Lower leg skin (tissue), 4 donors: ENCODE results near the gene ACSM6. TPM values are rescaled to one million over a fixed set of nuclear protein-coding genes. Genes with fewer than 3 reads are reported as not detected.

Source experiments
- DNase-seq, 2 donors: peaks; one replicate each; pipeline ENCODE4 v3.0.0-alpha.2; 2019; ENCODE audit warnings: low spot score in 2 of 2
- H3K4me3 ChIP-seq: fragments of 200-600 bp; sonication (generic); 2 replicates; pipeline ENCODE4 v1.5.1; 2017; ENCODE audit warnings: mild to moderate bottlenecking, low read depth; ENCODE audit not compliant: poor library complexity, severe bottlenecking
- CTCF ChIP-seq, 3 donors: fragments of 450-650 bp; IDR thresholded peaks; one replicate each; pipeline ENCODE4 v1.5.1; 2016; ENCODE audit warnings: antibody characterized with exemption in 3 of 3, mild to moderate bottlenecking in 3 of 3, moderate library complexity in 2 of 3
- POLR2A ChIP-seq, 2 donors: fragments of 450-650 bp; IDR thresholded peaks; one replicate each; pipeline ENCODE4 v1.6.1; 2016 to 2017; ENCODE audit warnings: antibody characterized with exemption in 2 of 2, mild to moderate bottlenecking in 1 of 2, moderate library complexity in 1 of 2
- WGBS, 2 donors: methylation state at CpG; one replicate each; pipeline ENCODE4 v1.1.5; 2018; 5-methylcytosine and 5-hydroxymethylcytosine counted together
- intact Hi-C: fragments of 100-400 bp; cut with DNase I; formaldehyde crosslinking; loops from one replicate; pipeline ENCODE4 v1.15.0; 2023; ENCODE audit warnings: low total_unique reads
- total RNA-seq, 4 donors: library from RNA; depleted of rRNA; stranded (reverse); fragments of >200 nt; gene quantifications; one replicate each; pipeline ENCODE4 v1.1.0, GENCODE V29; 2016

Gene ACSM6
- total RNA-seq, 4 donors from 2014 or later, result 0.95 to 7.7 (median 2.7) TPM

GRCh38 chr10:95208702-95209391 is 14.8 kb downstream of the ACSM6 start:
- 56 to 65% methylated on average over 8 of the region's 8 CpGs for WGBS, 2 donors
- intact Hi-C loops, result no loop called here
- H3K4me3 ChIP-seq, result no peak overlapping the region
- no peak for TF ChIP-seq CTCF (IDR thresholded peaks at IDR 0.05)
- no peak for TF ChIP-seq POLR2A (IDR thresholded peaks at IDR 0.05)
- DNase-seq, result no peak

- H3K4me3 ChIP-seq, result no peak overlapping the region
- DNase-seq, result no peak
- TF ChIP-seq CTCF (IDR thresholded peaks at IDR 0.05) (no peak), POLR2A (IDR thresholded peaks at IDR 0.05) (no peak)
- intact Hi-C loops, result no loop called here
- 92 to 93% methylated on average over 6 of the region's 6 CpGs for WGBS, 2 donors
Measured at GRCh38 chr10:95209509-95210127, 15.6 kb downstream of the ACSM6 start.

- no peak overlapping the region for H3K4me3 ChIP-seq
- TF ChIP-seq POLR2A (IDR thresholded peaks at IDR 0.05) (no peak), CTCF (IDR thresholded peaks at IDR 0.05) (no peak)
- DNase-seq, result no peak
- intact Hi-C loops, result no loop called here
- 43 to 46% methylated on average over 3 of the region's 3 CpGs for whole genome bisulfite sequencing, 2 donors
Measured at GRCh38 chr10:95211606-95212279, 17.7 kb downstream of the ACSM6 start.

GRCh38 chr10:95214369-95214768 is 20.3 kb downstream of the ACSM6 start:
- 72 to 81% methylated on average over 2 of the region's 2 CpGs for WGBS, 2 donors
- DNase-seq, result no peak
- intact Hi-C loops, result no loop called here
- H3K4me3 ChIP-seq, result no peak overlapping the region
- TF ChIP-seq POLR2A (IDR thresholded peaks at IDR 0.05) (no peak), CTCF (IDR thresholded peaks at IDR 0.05) (no peak)

GRCh38 chr10:95214793-95215192 is 20.8 kb downstream of the ACSM6 start:
- no peak for DNase-seq
- no peak for TF ChIP-seq CTCF (IDR thresholded peaks at IDR 0.05)
- no peak for TF ChIP-seq POLR2A (IDR thresholded peaks at IDR 0.05)
- 67 to 75% methylated on average over 3 of the region's 3 CpGs for WGBS, 2 donors
- no peak overlapping the region for H3K4me3 ChIP-seq
- intact Hi-C loops, result no loop called here
